DOHH2 (cell line): ENCODE measurements around the gene POLR3K.

Source experiments
- EZH2phosphoT487 ChIP-seq: fragments of 200-600 bp; sonication (generic); IDR thresholded peaks from 2 replicates; pipeline ENCODE4 v1.6.1; 2017; ENCODE audit warnings: borderline replicate concordance, mild to moderate bottlenecking, antibody characterized with exemption, low read length, moderate library complexity, mixed read lengths
- TF ChIP-seq, protein P1 (sequence below): fragments of 200-600 bp; sonication (generic); IDR thresholded peaks from one replicate; pipeline ENCODE4 v1.5.1; 2014; ENCODE audit warnings: antibody characterized with exemption, mild to moderate bottlenecking, low read depth, low read length; ENCODE audit not compliant: poor library complexity, severe bottlenecking

DNA sequence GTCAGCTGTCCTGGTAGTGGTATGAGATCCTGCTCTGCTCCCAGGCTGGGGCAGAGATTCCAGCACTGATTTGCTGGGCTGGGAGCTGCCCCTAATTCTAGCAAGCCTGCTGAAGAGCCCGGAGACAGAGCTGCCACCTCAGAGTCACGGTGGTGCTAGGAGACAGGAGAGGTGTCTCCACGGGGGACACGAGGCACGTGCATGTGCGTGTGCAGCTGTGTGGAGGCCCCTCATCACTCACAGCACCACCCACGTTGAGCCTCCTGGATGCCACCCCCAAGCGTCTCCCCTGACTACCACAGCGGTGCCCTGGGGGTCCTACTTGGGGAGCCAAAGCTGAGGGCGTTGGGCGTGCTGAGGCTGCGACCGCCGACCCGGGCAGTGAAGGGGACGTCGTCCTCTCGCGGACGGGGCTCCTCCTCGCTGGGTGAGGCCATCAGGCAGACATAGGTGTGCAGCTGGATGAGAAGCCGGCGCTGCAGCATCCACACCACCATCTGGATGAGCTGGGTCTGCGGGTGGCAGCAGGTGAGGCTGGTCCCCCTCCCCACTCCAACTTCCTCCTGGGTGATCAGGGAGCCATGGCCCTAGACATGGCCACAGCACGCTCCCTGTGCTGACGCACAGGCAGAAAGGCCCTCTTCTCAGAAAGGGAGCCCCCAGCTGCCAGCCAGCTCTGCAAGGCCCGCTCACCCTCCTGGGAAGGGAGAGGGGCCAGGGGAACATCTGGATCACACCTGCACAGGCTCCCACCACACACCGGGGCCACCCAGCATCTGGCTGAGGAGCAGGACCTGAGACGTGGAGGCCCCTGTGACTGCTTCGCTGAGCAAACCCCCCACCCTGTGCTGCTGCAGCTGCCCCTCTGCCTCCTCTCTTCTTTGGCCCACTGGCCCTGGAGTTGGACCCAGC, 36.2 kb upstream of the POLR3K start:
- TF ChIP-seq, protein P1, sequence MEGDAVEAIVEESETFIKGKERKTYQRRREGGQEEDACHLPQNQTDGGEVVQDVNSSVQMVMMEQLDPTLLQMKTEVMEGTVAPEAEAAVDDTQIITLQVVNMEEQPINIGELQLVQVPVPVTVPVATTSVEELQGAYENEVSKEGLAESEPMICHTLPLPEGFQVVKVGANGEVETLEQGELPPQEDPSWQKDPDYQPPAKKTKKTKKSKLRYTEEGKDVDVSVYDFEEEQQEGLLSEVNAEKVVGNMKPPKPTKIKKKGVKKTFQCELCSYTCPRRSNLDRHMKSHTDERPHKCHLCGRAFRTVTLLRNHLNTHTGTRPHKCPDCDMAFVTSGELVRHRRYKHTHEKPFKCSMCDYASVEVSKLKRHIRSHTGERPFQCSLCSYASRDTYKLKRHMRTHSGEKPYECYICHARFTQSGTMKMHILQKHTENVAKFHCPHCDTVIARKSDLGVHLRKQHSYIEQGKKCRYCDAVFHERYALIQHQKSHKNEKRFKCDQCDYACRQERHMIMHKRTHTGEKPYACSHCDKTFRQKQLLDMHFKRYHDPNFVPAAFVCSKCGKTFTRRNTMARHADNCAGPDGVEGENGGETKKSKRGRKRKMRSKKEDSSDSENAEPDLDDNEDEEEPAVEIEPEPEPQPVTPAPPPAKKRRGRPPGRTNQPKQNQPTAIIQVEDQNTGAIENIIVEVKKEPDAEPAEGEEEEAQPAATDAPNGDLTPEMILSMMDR, result no peak
- no peak for TF ChIP-seq EZH2phosphoT487
